Naive thymus-derived CD4-positive, alpha-beta T cell (primary cell): Measurements from ENCODE around the gene CBX7. TPM values are rescaled to one million over a fixed set of nuclear protein-coding genes. Genes with fewer than 3 reads are reported as not detected.

Experiments used
- ATAC-seq: fragments of 150-1000 bp; cut with Tn5 transposase; 2 replicates; pipeline ENCODE4 v1.10.0; 2021; ENCODE audit warnings: mild to moderate bottlenecking, moderate library complexity
- CTCF ChIA-PET: fragments of 350-600 bp; sonication (Branson Sonifier 250); formaldehyde crosslinking; loops from one replicate; lab custom pipeline; 2021; ENCODE audit warnings: antibody characterized with exemption; lab: Charles Lee
- POLR2A ChIA-PET: fragments of 350-600 bp; sonication (Branson Sonifier 250); formaldehyde crosslinking; loops from one replicate; lab custom pipeline; 2021; ENCODE audit warnings: antibody characterized with exemption, inconsistent platforms; lab: Charles Lee
- DNase-seq, 9 donors: peaks; one replicate each; pipeline versions ENCODE4 v3.0.0 to v3.0.0-alpha.2; 2020 to 2022; ENCODE audit warnings: mixed read lengths in 1 of 9
- H3K27ac ChIP-seq: one replicate; pipeline ENCODE4 v1.7.0; 2013; ENCODE audit warnings: mild to moderate bottlenecking, low read depth, low read length, moderate library complexity
- H3K27me3 ChIP-seq, 2 donors: one replicate each; pipeline ENCODE4 v1.7.0; 2013; ENCODE audit warnings: low read length in 2 of 2, mild to moderate bottlenecking in 2 of 2, moderate library complexity in 2 of 2; ENCODE audit not compliant: control insufficient read depth in 2 of 2, insufficient read depth in 2 of 2
- H3K36me3 ChIP-seq, 3 experiments: 1 replicate in 2 of 3; 2 replicates in 1 of 3; pipeline ENCODE4 v1.7.0; 2013; ENCODE audit warnings: low read length in 3 of 3, mild to moderate bottlenecking in 3 of 3, moderate library complexity in 1 of 3; ENCODE audit not compliant: insufficient read depth in 3 of 3, control insufficient read depth in 2 of 3
- H3K4me1 ChIP-seq, 2 donors: one replicate each; pipeline ENCODE4 v1.7.0; 2013; ENCODE audit warnings: low read length in 2 of 2, mild to moderate bottlenecking in 2 of 2, moderate library complexity in 1 of 2; ENCODE audit not compliant: control insufficient read depth in 2 of 2, insufficient read depth in 2 of 2
- H3K4me3 ChIP-seq: 2 replicates; pipeline ENCODE4 v1.7.0; 2013; ENCODE audit warnings: mild to moderate bottlenecking, low read length
- H3K9me3 ChIP-seq, 3 experiments: 1 replicate in 2 of 3; 2 replicates in 1 of 3; pipeline ENCODE4 v1.7.0; 2013; ENCODE audit warnings: low read length in 3 of 3; ENCODE audit not compliant: control insufficient read depth in 2 of 3
- H3K27ac Mint-ChIP-seq, 9 donors: one replicate each; pipeline ENCODE4 v1.8.0; 2020 to 2022; ENCODE audit warnings: mixed read lengths in 9 of 9, mild to moderate bottlenecking in 8 of 9, moderate library complexity in 5 of 9, inconsistent platforms in 2 of 9
- H3K27me3 Mint-ChIP-seq, 5 donors: one replicate each; pipeline ENCODE4 v1.8.0; 2021 to 2022; ENCODE audit warnings: mixed read lengths in 5 of 5, mild to moderate bottlenecking in 1 of 5
- H3K36me3 Mint-ChIP-seq, 5 donors: one replicate each; pipeline ENCODE4 v1.8.0; 2020 to 2022; ENCODE audit warnings: mixed read lengths in 5 of 5, mild to moderate bottlenecking in 3 of 5, inconsistent platforms in 1 of 5
- H3K4me1 Mint-ChIP-seq, 7 donors: one replicate each; pipeline ENCODE4 v1.8.0; 2020 to 2022; ENCODE audit warnings: mixed read lengths in 7 of 7, mild to moderate bottlenecking in 3 of 7, inconsistent platforms in 1 of 7
- H3K4me3 Mint-ChIP-seq, 10 donors: one replicate each; pipeline ENCODE4 v1.8.0; 2020 to 2022; ENCODE audit warnings: mild to moderate bottlenecking in 10 of 10, mixed read lengths in 10 of 10, moderate library complexity in 6 of 10, inconsistent platforms in 2 of 10
- H3K9me3 Mint-ChIP-seq, 11 donors: one replicate each; pipeline ENCODE4 v1.8.0; 2020 to 2022; ENCODE audit warnings: mixed read lengths in 11 of 11, mild to moderate bottlenecking in 4 of 11, inconsistent platforms in 1 of 11, moderate library complexity in 1 of 11
- intact Hi-C, 2 donors: fragments of 100-400 bp; cut with micrococcal nuclease; formaldehyde crosslinking; loops; one replicate each; pipeline ENCODE4 v1.15.1; 2023
- polyA plus RNA-seq, 2 donors: library from polyadenylated mRNA; unstranded; fragments of 300-500 nt; fragmentation: Illumina TruSeq; gene quantifications; one replicate each; pipeline ENCODE4 v1.2.3, GENCODE V29; 2021
- total RNA-seq, 6 experiments: library from RNA in 5 of 6; stranded (reverse) in 5 of 6; gene quantifications; 1 replicate in 5 of 6; 2 replicates in 1 of 6; pipeline ENCODE4 v1.2.3 and lab custom pipeline; 2021 to 2026

CBX7 gene
- total and polyA plus RNA-seq, 7 experiments from 2014 or later, result 14.2 to 164 (median 74.9) TPM

DNA sequence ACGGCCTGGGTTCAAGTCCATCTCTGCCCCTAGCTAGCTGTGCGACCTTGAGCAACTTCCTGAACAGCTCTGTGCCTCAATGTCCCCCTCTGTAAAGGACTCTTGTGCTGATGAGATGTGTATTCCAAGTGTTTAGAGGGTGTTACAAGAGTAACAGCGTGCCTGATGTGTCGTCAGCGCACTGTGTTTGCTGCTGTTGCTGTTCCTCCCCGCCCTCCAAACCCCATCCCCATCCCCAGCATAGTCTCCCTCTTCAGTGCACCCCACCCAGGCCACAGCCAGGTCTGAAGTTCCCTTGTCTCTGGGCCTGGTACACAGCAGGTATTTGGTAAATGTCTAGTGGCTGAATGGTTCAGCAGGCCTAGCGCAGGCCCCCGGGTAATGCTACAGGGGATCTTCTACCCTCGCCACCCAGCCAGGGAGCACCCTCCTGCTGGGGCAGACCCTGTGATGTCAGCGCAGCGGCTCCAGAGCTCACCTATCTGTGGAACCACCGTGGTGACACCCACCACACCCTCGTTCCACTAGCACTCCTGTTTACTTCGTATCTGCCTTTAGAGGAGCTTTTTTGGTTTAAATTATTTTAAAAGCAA, 10.3 kb downstream of the CBX7 start:
- Histone ChIP-seq H3K4me1 (peaks cover 12 to 19% of the 10 kb centered on the region in 2 donors), H3K9me3 (no peaks in the 10 kb centered on the region), H3K27ac (no peak overlapping the region), H3K27me3 (no peaks in the 10 kb centered on the region), H3K4me3 (no peak overlapping the region), H3K36me3 (peaks cover 0 to 20% (median 0%) of the 10 kb centered on the region in 3 experiments)
- peaks cover 9 to 48% (median 30%) of the 10 kb centered on the region in 7 donors for H3K4me1 Mint-ChIP-seq
- CTCF ChIA-PET, result interaction anchor here (0.5 to 2.2 kb wide), 5 partner anchors 13 to 433 kb away, joined by 3 to 4 read pairs (median 3); no protein-coding TSS in a partner anchor
- ATAC-seq, result no peak
- no peaks in the 10 kb centered on the region for H3K27me3 Mint-ChIP-seq
- no peak overlapping the region for H3K4me3 Mint-ChIP-seq
- peak overlapping the region in 1 of 9 donors; percentile 43 for H3K27ac Mint-ChIP-seq
- no peak for DNase-seq
- POLR2A ChIA-PET, result interaction anchor here (0.5 to 1.7 kb wide), 6 partner anchors 8 to 343 kb away, joined by 3 to 9 read pairs (median 3); partner anchors contain the start of genes CBX7 and SYNGR1
- intact Hi-C loops, result no loop called here
- H3K36me3 Mint-ChIP-seq, result peaks cover 0 to 6% (median 0%) of the 10 kb centered on the region in 5 donors
- H3K9me3 Mint-ChIP-seq, result no peaks in the 10 kb centered on the region

- ATAC-seq (no peak), DNase-seq (no peak)
- Histone ChIP-seq H3K4me3 (no peak overlapping the region), H3K4me1 (peaks cover 0 to 9% of the 10 kb centered on the region in 2 donors), H3K36me3 (peaks cover 0 to 24% (median 0%) of the 10 kb centered on the region in 3 experiments), H3K27me3 (no peaks in the 10 kb centered on the region), H3K27ac (no peak overlapping the region), H3K9me3 (no peaks in the 10 kb centered on the region)
- POLR2A ChIA-PET, result no interaction called here
- intact Hi-C loops, result no loop called here
- H3K9me3 Mint-ChIP-seq, result no peaks in the 10 kb centered on the region
- H3K4me3 Mint-ChIP-seq, result no peak overlapping the region
- peaks cover 7 to 35% (median 20%) of the 10 kb centered on the region in 7 donors for H3K4me1 Mint-ChIP-seq
- no peaks in the 10 kb centered on the region for H3K27me3 Mint-ChIP-seq
- CTCF ChIA-PET, result no interaction called here
- H3K27ac Mint-ChIP-seq, result peak overlapping the region in 1 of 9 donors; percentile 39
- H3K36me3 Mint-ChIP-seq, result peaks cover 0 to 9% (median 0%) of the 10 kb centered on the region in 5 donors
These were observed 12.5 kb downstream of the CBX7 start for GRCh38 chr22:39139933-39140332.

DNA sequence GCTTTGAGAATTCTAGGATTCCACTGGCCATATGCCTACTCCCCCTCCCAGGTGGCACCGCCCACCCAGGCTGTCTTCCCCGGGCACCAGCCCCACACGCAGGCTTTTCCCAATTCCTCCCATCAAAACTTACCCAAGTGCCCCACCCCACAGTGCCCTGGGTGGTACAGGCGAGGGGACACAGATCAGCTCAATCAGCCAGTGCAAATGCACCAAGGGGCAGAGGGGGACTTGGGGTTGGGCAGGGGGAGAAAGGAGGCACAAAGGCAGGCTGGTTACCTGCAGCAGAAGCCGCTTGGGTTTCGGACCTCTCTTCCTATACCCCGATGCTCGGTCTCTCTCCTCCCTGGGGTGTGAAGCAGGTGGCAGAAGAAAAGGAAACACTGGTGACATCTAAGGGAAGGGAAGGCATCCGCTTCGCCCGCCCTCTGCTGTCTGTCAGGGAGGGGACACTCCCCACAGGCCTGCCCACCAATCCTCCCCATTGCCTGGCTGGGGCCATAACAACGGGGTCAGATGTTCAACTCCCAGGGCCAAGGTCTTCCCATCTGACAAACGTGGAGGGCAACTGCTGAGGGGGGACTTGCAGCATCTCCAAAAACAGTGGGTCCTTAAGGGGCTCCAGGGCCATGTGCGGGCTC, 14.0 kb downstream of the CBX7 start:
- no peak for DNase-seq
- ATAC-seq, result no peak
- H3K27ac ChIP-seq, result no peak overlapping the region
- no peaks in the 10 kb centered on the region for H3K4me1 ChIP-seq
- Mint-ChIP-seq H3K36me3 (peaks cover 0 to 9% (median 0%) of the 10 kb centered on the region in 5 donors), H3K27ac (peak overlapping the region in 1 of 9 donors; percentile 51), H3K4me1 (peaks cover 0 to 24% (median 8%) of the 10 kb centered on the region in 7 donors), H3K4me3 (no peak overlapping the region), H3K9me3 (no peaks in the 10 kb centered on the region), H3K27me3 (no peaks in the 10 kb centered on the region)
- no peaks in the 10 kb centered on the region for H3K27me3 ChIP-seq
- ChIA-PET POLR2A (interaction anchor here (0.6 to 0.9 kb wide), 3 partner anchors 12 to 181 kb away, joined by 3 to 7 read pairs (median 3); partner anchors contain the start of gene RPL3), CTCF (interaction anchor here (0.7 kb wide), 1 partner anchor 95 kb away, joined by 3 read pairs; no protein-coding TSS in a partner anchor)
- H3K4me3 ChIP-seq, result no peak overlapping the region
- peaks cover 0 to 33% (median 1%) of the 10 kb centered on the region in 3 experiments for H3K36me3 ChIP-seq
- H3K9me3 ChIP-seq, result no peaks in the 10 kb centered on the region
- intact Hi-C loops, result no loop called here

DNA sequence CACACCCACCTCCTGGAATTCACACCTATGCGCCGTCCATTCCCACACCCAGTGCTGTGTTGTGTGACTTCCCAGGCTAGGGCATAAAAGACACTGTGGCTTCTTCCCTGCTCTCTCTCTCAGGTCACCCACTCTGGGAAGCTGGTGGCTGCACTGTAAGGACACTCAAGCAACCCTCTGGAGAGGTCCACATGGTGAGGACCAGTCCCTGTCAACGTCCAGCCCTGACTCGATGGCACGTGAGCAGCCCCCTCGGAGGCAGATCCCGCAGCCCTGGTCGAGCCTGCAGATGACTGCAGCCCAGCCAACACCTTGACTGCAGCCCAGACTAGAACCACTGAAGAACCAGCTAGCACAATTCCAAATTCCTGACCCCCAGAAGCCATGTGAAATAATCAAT, 16.2 kb downstream of the CBX7 start:
- Histone ChIP-seq H3K27me3 (no peaks in the 10 kb centered on the region), H3K4me3 (no peak overlapping the region), H3K36me3 (peaks cover 0 to 55% (median 4%) of the 10 kb centered on the region in 3 experiments), H3K4me1 (no peaks in the 10 kb centered on the region), H3K27ac (no peak overlapping the region), H3K9me3 (no peaks in the 10 kb centered on the region)
- Mint-ChIP-seq H3K9me3 (no peaks in the 10 kb centered on the region), H3K36me3 (peaks cover 0 to 13% (median 0%) of the 10 kb centered on the region in 5 donors), H3K4me3 (no peak overlapping the region), H3K27me3 (no peaks in the 10 kb centered on the region), H3K27ac (no peak overlapping the region), H3K4me1 (peaks cover 0 to 19% (median 9%) of the 10 kb centered on the region in 7 donors)
- POLR2A ChIA-PET, result interaction anchor here (1.6 to 2.3 kb wide), 2 partner anchors 11 to 182 kb away, joined by 3 to 8 read pairs; partner anchors contain the start of gene RPL3
- CTCF ChIA-PET, result no interaction called here
- DNase-seq (no peak), ATAC-seq (no peak)
- intact Hi-C loops, result no loop called here

DNA sequence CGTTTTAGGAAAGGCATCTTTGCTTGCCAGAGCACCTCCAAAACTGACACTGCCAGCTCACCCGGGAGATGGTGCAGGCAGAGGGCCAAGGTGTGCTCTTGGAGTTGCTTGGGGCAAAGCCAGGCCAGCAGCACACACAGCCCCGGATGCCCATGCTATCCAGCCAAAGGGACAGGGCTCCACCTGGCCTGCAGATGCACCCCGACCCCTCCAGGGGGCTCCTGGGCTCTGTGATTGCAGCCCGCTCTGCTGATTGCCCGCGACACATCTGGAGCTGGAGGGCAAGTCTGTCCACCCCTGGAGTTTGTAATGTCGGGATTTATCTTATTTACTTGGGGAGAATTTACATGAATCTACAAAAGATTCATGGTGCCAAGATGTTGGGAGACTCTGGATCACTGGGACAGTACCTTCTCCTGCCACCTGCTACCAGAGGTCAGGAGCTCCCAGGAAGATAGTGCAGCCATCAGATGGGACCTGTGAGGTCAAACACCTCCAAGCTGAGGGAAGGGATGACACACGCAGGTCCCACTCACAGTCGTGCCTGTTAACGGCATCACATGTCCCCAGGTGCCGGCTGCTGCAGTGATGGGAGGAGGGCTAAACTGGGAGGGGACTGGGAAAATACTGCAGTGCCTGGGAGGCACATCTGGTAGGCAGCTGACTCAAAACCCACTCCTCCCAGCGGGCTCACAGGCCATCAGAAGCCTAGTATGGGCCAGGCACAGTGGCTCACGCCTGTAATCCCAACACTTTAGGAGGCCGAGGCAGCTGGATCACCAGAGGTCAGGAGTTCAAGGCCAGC, 17.2 kb downstream of the CBX7 start:
- DNase-seq (peak in 6 of 9 donors; percentile 28 to 42 (median 36)), ATAC-seq (peak; percentile 73)
- ChIA-PET POLR2A (interaction anchor here (1.6 to 2.3 kb wide), 2 partner anchors 10 to 183 kb away, joined by 3 to 8 read pairs; partner anchors contain the start of gene RPL3), CTCF (interaction anchor here (0.6 to 1.4 kb wide), 4 partner anchors 14 to 182 kb away, joined by 3 to 4 read pairs (median 3); no protein-coding TSS in a partner anchor)
- Histone ChIP-seq H3K4me3 (no peak overlapping the region), H3K36me3 (peaks cover 0 to 57% (median 4%) of the 10 kb centered on the region in 3 experiments), H3K9me3 (no peaks in the 10 kb centered on the region), H3K27me3 (no peaks in the 10 kb centered on the region), H3K27ac (no peak overlapping the region), H3K4me1 (no peaks in the 10 kb centered on the region)
- H3K27me3 Mint-ChIP-seq, result no peaks in the 10 kb centered on the region
- H3K9me3 Mint-ChIP-seq, result no peaks in the 10 kb centered on the region
- intact Hi-C loops, result loop anchor here in 1 of 2 donors (1.0 kb wide), 1 partner anchor 176 kb away; no protein-coding TSS in a partner anchor
- peaks cover 0 to 20% (median 3%) of the 10 kb centered on the region in 5 donors for H3K36me3 Mint-ChIP-seq
- H3K4me3 Mint-ChIP-seq, result no peak overlapping the region
- peak overlapping the region in 3 of 9 donors; percentile 6 to 48 (median 31) for H3K27ac Mint-ChIP-seq
- peaks cover 0 to 19% (median 9%) of the 10 kb centered on the region in 7 donors for H3K4me1 Mint-ChIP-seq
